NCI-H748 (cell line): ENCODE measurements around the gene GCN1.

Experiments
- DNase-seq: peaks from one replicate; lab custom pipeline; 2025; ENCODE audit not compliant: unreplicated experiment; lab: John Stamatoyannopoulos, UW

GCN1 gene

GRCh38 chr12:120190985-120191480 lies 3.5 kb downstream of the GCN1 start:
- DNase-seq = no peak

- no peak for DNase-seq
Observed at GRCh38 chr12:120190386-120190785, 4.1 kb downstream of the GCN1 start.

DNA sequence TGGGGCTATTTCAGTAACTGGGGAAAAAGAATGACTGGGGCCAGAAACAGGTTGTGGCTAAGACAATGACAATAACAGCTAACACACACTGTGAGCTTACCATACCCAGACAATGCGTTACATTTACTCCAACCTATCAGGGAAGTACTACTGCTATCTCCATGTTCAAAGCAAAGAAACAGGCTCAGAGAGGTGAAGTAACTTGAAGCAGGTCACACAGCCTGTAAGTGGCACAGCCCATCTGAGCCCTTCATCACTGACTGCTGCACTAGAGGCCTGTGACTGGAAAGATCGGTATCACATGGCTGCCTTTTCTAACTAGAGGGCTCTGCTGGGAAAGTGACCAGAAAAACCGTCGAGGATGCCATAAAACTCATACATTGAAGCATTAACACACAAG lies 7.9 kb downstream of the GCN1 start:
- no peak for DNase-seq

- no peak for DNase-seq
Observed at GRCh38 chr12:120183211-120183631, 11.3 kb downstream of the GCN1 start.

DNA sequence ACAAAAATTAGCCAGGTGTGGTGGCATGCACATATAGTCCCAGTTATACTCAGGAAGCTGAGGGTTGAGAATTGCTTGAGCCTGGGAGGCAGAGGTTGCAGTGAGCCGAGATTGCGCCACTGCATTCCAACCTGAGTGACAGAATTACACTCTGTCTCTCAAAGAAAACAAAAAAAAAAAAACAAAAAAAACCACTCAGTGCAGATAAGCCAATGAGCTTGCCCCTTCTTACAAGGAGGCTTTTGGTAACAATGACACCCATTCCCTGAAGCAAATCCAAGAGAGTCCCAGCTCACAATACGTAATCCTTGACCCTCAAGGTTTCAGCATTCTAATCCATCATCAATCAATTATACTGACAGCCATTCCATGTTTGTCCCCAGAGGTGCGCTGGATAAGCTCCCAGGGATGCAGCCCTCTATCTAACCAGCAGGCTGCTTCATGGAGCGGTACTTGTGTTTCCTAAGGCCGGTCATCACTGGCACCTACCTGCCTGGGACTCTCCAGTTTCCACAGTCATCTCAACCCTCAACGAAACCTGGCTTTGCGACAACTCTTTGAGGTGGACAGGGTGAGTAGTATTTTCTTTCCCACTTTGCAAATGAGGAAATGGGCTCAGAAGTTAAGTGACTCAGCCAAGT lies 12.4 kb downstream of the GCN1 start:
- no peak for DNase-seq

DNA sequence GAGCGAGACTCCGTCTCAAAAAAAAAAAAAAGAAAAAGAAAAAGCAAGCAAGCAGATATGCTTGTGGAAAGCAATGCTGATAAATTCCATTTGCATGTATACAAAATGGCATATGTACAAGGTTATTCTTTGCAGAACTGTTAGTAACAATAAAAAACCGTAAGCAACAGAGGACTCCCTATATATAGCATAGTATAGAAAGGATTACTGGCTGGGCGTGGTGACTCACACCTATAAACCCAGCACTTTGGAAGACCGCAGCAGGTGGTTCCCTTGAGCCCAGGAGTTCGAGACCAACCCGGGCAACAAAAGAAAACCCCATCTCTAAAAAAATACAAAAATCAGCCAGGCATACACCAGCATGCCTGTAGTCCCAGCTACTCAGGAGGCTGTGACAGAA lies 13.5 kb downstream of the GCN1 start:
- no peak for DNase-seq

DNA sequence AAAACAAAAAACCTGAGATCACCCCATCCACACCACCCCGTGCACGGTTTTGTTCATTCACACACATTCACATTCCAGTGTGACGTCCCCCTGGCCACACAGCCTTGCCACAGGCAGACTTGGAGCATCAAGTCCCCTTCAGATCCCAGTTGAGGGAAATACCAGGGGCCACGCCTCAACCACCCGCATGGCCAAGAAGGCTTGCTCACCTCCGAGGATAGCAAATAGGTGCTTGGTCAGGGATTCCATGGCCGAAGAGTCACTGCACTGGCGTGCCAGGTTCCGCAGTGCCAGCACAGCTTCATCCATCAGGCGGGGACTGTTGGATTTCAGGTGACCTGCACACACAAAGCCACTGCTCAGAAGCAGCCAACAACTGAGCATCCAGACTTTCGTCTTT lies 19.0 kb downstream of the GCN1 start:
- no peak for DNase-seq

DNA sequence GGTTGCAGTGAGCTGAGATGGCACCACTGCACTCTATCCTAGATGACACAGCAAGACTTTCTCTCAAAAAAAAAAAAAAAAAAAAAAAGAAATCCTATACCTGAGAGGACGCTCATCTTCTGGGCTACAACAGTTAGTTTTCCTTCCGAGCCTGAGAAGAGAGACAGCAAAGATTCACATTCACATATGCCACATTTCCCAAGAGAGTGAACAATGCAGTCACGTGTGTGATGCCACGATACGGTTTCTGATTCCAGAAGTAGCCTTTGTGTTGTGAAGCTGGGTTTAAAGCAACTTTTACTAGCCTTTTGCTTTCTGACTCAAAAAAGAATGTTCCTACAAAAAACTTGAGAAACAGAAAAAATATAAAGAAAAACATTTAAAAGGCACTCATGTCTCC lies 19.5 kb downstream of the GCN1 start:
- no peak for DNase-seq

GRCh38 chr12:120172053-120172452 lies 22.5 kb downstream of the GCN1 start:
- no peak for DNase-seq

- DNase-seq = no peak
Observed at GRCh38 chr12:120170631-120171030, 23.9 kb downstream of the GCN1 start.

GRCh38 chr12:120169946-120170345 lies 24.6 kb downstream of the GCN1 start:
- DNase-seq = no peak

DNA sequence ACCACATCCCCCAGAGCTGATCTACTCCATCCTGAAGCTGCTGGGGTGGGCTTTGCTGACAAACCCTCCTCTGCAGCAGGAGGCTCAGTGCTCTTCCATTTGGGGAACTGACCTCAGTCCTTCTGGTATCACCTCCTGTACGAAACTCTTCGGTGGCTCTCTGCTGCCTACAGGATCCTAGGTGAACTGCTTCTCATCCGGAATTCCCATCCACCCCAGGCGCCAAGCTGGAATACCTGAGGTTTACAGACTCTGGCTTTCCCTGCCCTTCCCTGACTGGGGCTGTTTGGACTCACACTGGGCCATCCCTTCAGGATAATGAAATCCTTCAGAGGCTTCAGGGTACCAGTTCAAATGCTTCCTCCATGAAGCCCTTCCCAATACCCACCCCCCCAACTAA lies 26.2 kb downstream of the GCN1 start:
- DNase-seq = no peak

DNA sequence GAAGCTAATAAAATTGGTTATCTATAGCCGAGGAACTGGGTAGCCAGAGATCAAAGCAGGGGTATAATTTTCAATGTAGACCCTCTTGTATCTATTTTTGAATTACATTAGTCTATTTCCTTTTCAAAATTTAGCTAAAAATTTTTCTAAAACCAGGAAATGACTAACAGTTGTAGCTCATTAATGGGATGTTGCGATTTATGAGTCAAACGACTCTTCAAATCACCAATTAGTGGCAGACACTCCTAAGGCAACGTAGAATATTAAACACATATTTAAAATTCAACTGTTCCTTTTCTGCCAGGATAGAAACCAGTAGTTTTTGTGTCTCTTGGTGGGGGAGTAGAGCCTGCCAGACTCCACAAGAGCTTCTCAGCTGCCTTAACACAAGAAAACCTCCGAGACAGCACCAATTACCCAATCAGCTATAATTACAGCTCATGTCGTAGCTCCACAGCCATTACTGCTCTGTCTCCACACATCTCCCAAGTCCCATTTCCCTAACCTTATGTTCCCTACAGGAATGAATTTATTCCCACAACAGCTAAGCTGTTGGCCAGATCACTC lies 26.9 kb downstream of the GCN1 start:
- no peak for DNase-seq

- no peak for DNase-seq
Observed at GRCh38 chr12:120164293-120164692, 30.2 kb downstream of the GCN1 start.

GRCh38 chr12:120162763-120163162 lies 31.8 kb downstream of the GCN1 start:
- no peak for DNase-seq

GRCh38 chr12:120161852-120162251 lies 32.7 kb downstream of the GCN1 start:
- no peak for DNase-seq

- DNase-seq = no peak
Observed at GRCh38 chr12:120159509-120160237, 34.8 kb downstream of the GCN1 start.

- DNase-seq = no peak
Observed at GRCh38 chr12:120158351-120158750, 36.2 kb downstream of the GCN1 start.

DNA sequence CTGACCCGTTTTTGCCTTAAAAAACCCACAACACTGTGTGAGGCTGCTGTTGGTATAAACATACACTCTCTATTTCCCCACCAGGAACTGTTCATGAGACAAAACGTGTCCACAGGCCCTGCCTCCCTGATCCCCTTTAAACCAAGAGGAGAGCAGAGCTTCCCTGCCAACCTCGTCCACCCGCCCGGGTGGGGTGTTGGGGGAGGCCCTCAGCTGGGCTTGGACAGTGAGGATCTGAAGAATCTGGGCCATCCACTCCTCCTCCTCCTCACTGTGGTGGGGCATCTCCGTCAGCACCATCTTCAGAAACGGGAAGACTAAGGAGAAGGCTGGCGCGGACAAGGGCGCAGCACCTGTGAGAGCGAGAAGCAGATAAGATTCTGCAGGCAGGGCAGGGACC lies 36.8 kb downstream of the GCN1 start:
- no peak for DNase-seq

DNA sequence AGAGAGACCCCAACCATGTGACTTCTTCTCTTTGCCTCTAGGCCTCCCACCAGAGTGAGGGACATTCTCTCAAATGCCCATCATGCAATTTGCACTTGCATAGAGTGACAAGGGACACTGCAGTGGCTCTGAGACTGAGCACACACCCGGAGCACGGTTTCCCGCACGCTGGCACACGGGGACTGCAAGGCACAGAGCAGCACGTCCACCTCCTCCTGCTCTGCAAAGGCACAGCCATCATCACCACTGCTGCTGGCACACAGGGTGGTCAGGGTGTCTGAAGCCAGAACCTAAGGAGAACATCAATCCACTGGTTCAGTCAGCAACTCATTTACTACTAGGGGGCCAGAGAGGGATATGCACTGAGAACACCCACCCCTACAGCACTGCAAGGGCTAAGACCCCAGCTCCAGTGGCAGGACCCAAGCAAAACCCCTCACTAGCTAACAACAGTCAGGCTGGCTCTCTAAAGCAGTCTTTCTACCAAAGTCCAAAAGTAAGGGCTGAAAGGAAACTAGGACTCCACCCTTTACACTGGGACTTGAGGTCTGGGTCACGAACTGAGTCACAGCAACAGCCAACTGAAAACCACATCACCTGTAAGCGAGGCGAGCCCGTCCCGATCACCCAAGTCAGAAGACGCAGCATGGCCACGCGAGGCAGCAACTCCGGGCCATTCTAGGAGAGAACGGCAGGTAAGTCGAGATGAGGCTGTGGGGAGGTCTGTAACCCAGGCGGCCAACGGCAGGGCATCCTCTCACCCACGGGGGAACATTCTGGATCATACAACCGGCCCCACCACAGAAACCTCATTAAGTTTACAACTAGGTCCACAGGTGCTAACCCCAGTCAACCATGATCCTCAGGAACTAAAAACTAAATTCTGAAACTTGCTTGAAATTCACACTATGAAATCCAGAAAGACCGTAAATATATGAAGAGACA lies 37.9 kb downstream of the GCN1 start:
- DNase-seq = no peak

GRCh38 chr12:120155072-120155471 lies 39.4 kb downstream of the GCN1 start:
- no peak for DNase-seq
